SK-N-SH (cell line): ENCODE data around the gene FMNL1. TPM values are rescaled to one million over a fixed set of nuclear protein-coding genes. Genes with fewer than 3 reads are reported as not detected.

Source experiments
- CTCF ChIA-PET: fragments of 300-600, 350-600 bp; formaldehyde crosslinking; extraction: SDS; loops from one replicate; lab custom pipeline; 2021; lab: Yijun Ruan, JAX
- POLR2A ChIA-PET: fragments of 350-600 bp; sonication (Branson Sonifier 250); formaldehyde crosslinking; extraction: SDS; loops from one replicate; lab custom pipeline; 2020; ENCODE audit warnings: antibody characterized with exemption, inconsistent platforms; lab: Yijun Ruan, JAX
- DNase-seq: peaks from one replicate; pipeline ENCODE4 v3.0.0; 2012
- H2AFZ ChIP-seq: fragments of 200-600 bp; sonication (generic); 2 replicates; pipeline ENCODE4 v1.8.1; 2016; ENCODE audit warnings: antibody characterized with exemption, mild to moderate bottlenecking, low read depth
- H3F3A ChIP-seq: fragments of 200-600 bp; sonication (generic); replicated peaks from 2 replicates; pipeline ENCODE3; 2016; ENCODE audit warnings: antibody characterized with exemption, mild to moderate bottlenecking; ENCODE audit not compliant: insufficient read depth
- H3K27ac ChIP-seq, 2 experiments: fragments of 200-500 bp in 1 of 2; fragments of 200-600 bp in 1 of 2; sonication (Bioruptor generic) in 1 of 2; sonication (generic), shearing (Covaris generic) in 1 of 2; 2 replicates each; pipeline versions ENCODE4 v1.5.1 to v1.6.1; 2014 to 2016; ENCODE audit warnings: low read depth in 2 of 2, inconsistent platforms in 1 of 2, low read length in 1 of 2, mild to moderate bottlenecking in 1 of 2, mixed read lengths in 1 of 2
- H3K27me3 ChIP-seq: fragments of 200-600 bp; sonication (generic), shearing (Covaris generic); 2 replicates; pipeline ENCODE4 v1.6.1; 2016; ENCODE audit warnings: mixed run types; ENCODE audit not compliant: insufficient read depth
- H3K36me3 ChIP-seq, 2 experiments: fragments of 200-500 bp in 1 of 2; fragments of 200-600 bp in 1 of 2; sonication (Bioruptor generic) in 1 of 2; sonication (generic) in 1 of 2; replicated peaks in 1 of 2; 2 replicates each; pipeline versions ENCODE3 to v1.5.1; 2014 to 2016; ENCODE audit warnings: low read length in 1 of 2, mild to moderate bottlenecking in 1 of 2; ENCODE audit not compliant: insufficient read depth in 2 of 2, control insufficient read depth in 1 of 2
- H3K4me1 ChIP-seq, 2 experiments: fragments of 200-500 bp in 1 of 2; fragments of 200-600 bp in 1 of 2; sonication (Bioruptor generic) in 1 of 2; sonication (generic), shearing (Covaris generic) in 1 of 2; 2 replicates each; pipeline versions ENCODE4 v1.5.1 to v1.6.1; 2014 to 2016; ENCODE audit warnings: low read depth in 1 of 2, low read length in 1 of 2, mixed run types in 1 of 2; ENCODE audit not compliant: insufficient read depth in 2 of 2, control insufficient read depth in 1 of 2
- H3K4me2 ChIP-seq: fragments of 200-600 bp; sonication (generic), shearing (Covaris generic); 2 replicates; pipeline ENCODE4 v1.6.1; 2017; ENCODE audit warnings: mixed run types
- H3K4me3 ChIP-seq, 2 experiments: fragments of 200-500 bp in 1 of 2; fragments of 200-600 bp in 1 of 2; sonication (Bioruptor generic) in 1 of 2; sonication (generic), shearing (Covaris generic) in 1 of 2; 2 replicates each; pipeline versions ENCODE4 v1.5.1 to v1.8.1; 2014 to 2016; ENCODE audit warnings: low read depth in 2 of 2, inconsistent platforms in 1 of 2, low read length in 1 of 2, mild to moderate bottlenecking in 1 of 2, mixed read lengths in 1 of 2, moderate library complexity in 1 of 2
- H3K79me2 ChIP-seq: fragments of 200-600 bp; sonication (generic); 2 replicates; pipeline ENCODE4 v1.8.1; 2017; ENCODE audit warnings: mild to moderate bottlenecking; ENCODE audit not compliant: insufficient read depth
- H3K9ac ChIP-seq: fragments of 200-600 bp; sonication (generic); 2 replicates; pipeline ENCODE4 v1.6.1; 2017; ENCODE audit warnings: mixed run types
- H3K9me2 ChIP-seq: fragments of 200-600 bp; sonication (generic); 2 replicates; pipeline ENCODE4 v1.6.1; 2017; ENCODE audit warnings: mixed run types
- H3K9me3 ChIP-seq: fragments of 200-600 bp; sonication (generic); 2 replicates; pipeline ENCODE4 v1.6.1; 2017; ENCODE audit warnings: mixed run types, mild to moderate bottlenecking, moderate library complexity
- H4K20me1 ChIP-seq: fragments of 200-600 bp; sonication (generic); 2 replicates; pipeline ENCODE4 v1.6.1; 2017; ENCODE audit warnings: mild to moderate bottlenecking, mixed run types; ENCODE audit not compliant: insufficient read depth
- CHD2 ChIP-seq: fragments of 150-350 bp; IDR thresholded peaks from 2 replicates; pipeline ENCODE4 v1.6.1; 2018; ENCODE audit warnings: low read length; ENCODE audit not compliant: partially characterized antibody
- CTCF ChIP-seq: fragments of 200-600 bp; sonication (generic); IDR thresholded peaks from 2 replicates; pipeline ENCODE4 v1.6.1; 2017; ENCODE audit warnings: antibody characterized with exemption, mild to moderate bottlenecking, moderate library complexity
- EP300 ChIP-seq, 2 experiments: IDR thresholded peaks; 2 replicates each; pipeline versions ENCODE4 v1.4.0 to v1.6.1; 2012; ENCODE audit warnings: borderline replicate concordance in 1 of 2, low read depth in 1 of 2, low read length in 1 of 2
- NFIC ChIP-seq: IDR thresholded peaks from 2 replicates; pipeline ENCODE4 v1.4.0; 2012; ENCODE audit warnings: borderline replicate concordance
- NRF1 ChIP-seq: IDR thresholded peaks from 2 replicates; pipeline ENCODE4 v1.6.1; 2012; ENCODE audit warnings: low read depth, mild to moderate bottlenecking, low read length
- PBX3 ChIP-seq: IDR thresholded peaks from 2 replicates; pipeline ENCODE4; 2012
- RAD21 ChIP-seq: IDR thresholded peaks from 2 replicates; pipeline ENCODE4 v1.6.1; 2012; ENCODE audit warnings: mild to moderate bottlenecking, low read length
- RCOR1 ChIP-seq: fragments of 150-350 bp; IDR thresholded peaks from 2 replicates; pipeline ENCODE4 v1.6.1; 2017; ENCODE audit warnings: antibody characterized with exemption, low read length
- RFX5 ChIP-seq: IDR thresholded peaks from 2 replicates; pipeline ENCODE4 v1.6.1; 2012; ENCODE audit warnings: mild to moderate bottlenecking, improper control_type of control experiment, low read length
- SMC3 ChIP-seq: IDR thresholded peaks from 2 replicates; pipeline ENCODE4 v1.6.1; 2012; ENCODE audit warnings: low read depth, low read length, improper control_type of control experiment
- TAF1 ChIP-seq: IDR thresholded peaks from 2 replicates; pipeline ENCODE4 v1.6.1; 2012; ENCODE audit warnings: low read depth, mild to moderate bottlenecking, low read length, moderate library complexity, borderline replicate concordance
- ZBTB33 ChIP-seq: IDR thresholded peaks from 2 replicates; pipeline ENCODE4 v1.4.0; 2012; ENCODE audit warnings: low read depth, borderline replicate concordance
- WGBS: methylation state at CpG from one replicate; pipeline ENCODE4 v1.1.6; 2017; ENCODE audit warnings: low lambda C conversion rate; 5-methylcytosine and 5-hydroxymethylcytosine counted together
- polyA plus RNA-seq, 3 experiments: library from polyadenylated mRNA; depleted of rRNA; stranded (reverse); fragments of >200 nt; gene quantifications; 2 replicates each; pipeline ENCODE4 v1.2.3, GENCODE V29; 2012
- TF ChIP-seq, protein P1 (sequence below): IDR thresholded peaks from 2 replicates; pipeline ENCODE4 v1.6.1; 2012; ENCODE audit warnings: mild to moderate bottlenecking, low read depth, low read length, moderate library complexity

Gene FMNL1
- polyA plus RNA-seq, 1 of the 3 experiments (the other 2 are of a cell fraction), result 2.8 TPM

GRCh38 chr17:45277216-45277849 is 55.6 kb downstream of the FMNL1 start:
- TF ChIP-seq NFIC, result peak; percentile 63; the same call in 1 of the 2 replicates
- peak; percentile 71 for TF ChIP-seq CTCF
- no peak for TF ChIP-seq ZBTB33
- no peak for TF ChIP-seq EP300 (IDR thresholded peaks at IDR 0.05; ENCODE audit: borderline replicate concordance in 1 of 2, low read depth in 1 of 2, low read length in 1 of 2)
- TF ChIP-seq RCOR1, result no peak
- peak; percentile 78 for TF ChIP-seq RAD21
- peak; percentile 85 for TF ChIP-seq SMC3
- no peak overlapping the region; a peak in 1 of 4 replicates for H3K4me3 ChIP-seq
- H4K20me1 ChIP-seq, result peaks cover 17% of the 10 kb centered on the region; the same call in 1 of the 2 replicates
- H3F3A ChIP-seq, result peaks cover 38% of the 10 kb centered on the region
- no peaks in the 10 kb centered on the region for H3K9me3 ChIP-seq
- CTCF ChIA-PET, result interaction anchor here (0.8 to 4.1 kb wide), 30 partner anchors 10 to 117 kb away, joined by 3 to 51 read pairs (median 4); partner anchors contain the start of genes FMNL1 and MAP3K14
- H3K27ac ChIP-seq, result peak overlapping the region in 1 of 2 experiments; percentile 63; a peak in 2 of 4 replicates
- POLR2A ChIA-PET, result interaction anchor here (1.1 to 1.4 kb wide), 3 partner anchors 34 to 107 kb away, joined by 3 to 4 read pairs (median 4); partner anchors contain the start of gene MAP3K14
- peak; percentile 67 for DNase-seq
- H2AFZ ChIP-seq, result no peak overlapping the region
- WGBS, result 38% methylated on average over 8 of the region's 16 CpGs
- H3K79me2 ChIP-seq, result peaks cover 4% of the 10 kb centered on the region; the same call in 1 of the 2 replicates
- no peaks in the 10 kb centered on the region for H3K27me3 ChIP-seq
- H3K4me1 ChIP-seq, result peaks cover 6% of the 10 kb centered on the region in 2 experiments; a peak in 2 of 4 replicates
- H3K9me2 ChIP-seq, result no peaks in the 10 kb centered on the region
- peaks cover 16 to 43% of the 10 kb centered on the region in 2 experiments for H3K36me3 ChIP-seq
- H3K9ac ChIP-seq, result no peak overlapping the region
- H3K4me2 ChIP-seq, result no peak overlapping the region; the same call in 1 of the 2 replicates

GRCh38 chr17:45277992-45278391 is 56.3 kb downstream of the FMNL1 start:
- Histone ChIP-seq H3K9ac (no peak overlapping the region), H3K4me2 (no peak overlapping the region), H3K79me2 (peaks cover 4% of the 10 kb centered on the region; the same call in 1 of the 2 replicates), H3K27me3 (no peaks in the 10 kb centered on the region), H2AFZ (no peak overlapping the region), H3K9me3 (no peaks in the 10 kb centered on the region), H4K20me1 (peaks cover 17% of the 10 kb centered on the region; the same call in 1 of the 2 replicates), H3K27ac (peak overlapping the region; percentile 12 to 63; a peak in 3 of 4 replicates), H3K4me1 (peaks cover 6% of the 10 kb centered on the region in 2 experiments; a peak in 2 of 4 replicates), H3K9me2 (no peaks in the 10 kb centered on the region), H3K36me3 (peaks cover 20 to 41% of the 10 kb centered on the region in 2 experiments), H3K4me3 (no peak overlapping the region), H3F3A (peaks cover 34% of the 10 kb centered on the region)
- WGBS, result 82% methylated on average over 7 of the region's 7 CpGs
- POLR2A ChIA-PET, result interaction anchor here (1.1 to 1.3 kb wide), 2 partner anchors 34 to 40 kb away, joined by 3 to 4 read pairs; partner anchors contain the start of gene MAP3K14
- CTCF ChIA-PET, result interaction anchor here (0.8 to 4.1 kb wide), 23 partner anchors 9 to 116 kb away, joined by 3 to 51 read pairs (median 5); partner anchors contain the start of genes FMNL1 and MAP3K14
- no peak for DNase-seq
- TF ChIP-seq TAF1 (no peak), RFX5 (no peak), PBX3 (no peak), CHD2 (no peak), CTCF (no peak), NRF1 (no peak)
- TF ChIP-seq, protein P1, sequence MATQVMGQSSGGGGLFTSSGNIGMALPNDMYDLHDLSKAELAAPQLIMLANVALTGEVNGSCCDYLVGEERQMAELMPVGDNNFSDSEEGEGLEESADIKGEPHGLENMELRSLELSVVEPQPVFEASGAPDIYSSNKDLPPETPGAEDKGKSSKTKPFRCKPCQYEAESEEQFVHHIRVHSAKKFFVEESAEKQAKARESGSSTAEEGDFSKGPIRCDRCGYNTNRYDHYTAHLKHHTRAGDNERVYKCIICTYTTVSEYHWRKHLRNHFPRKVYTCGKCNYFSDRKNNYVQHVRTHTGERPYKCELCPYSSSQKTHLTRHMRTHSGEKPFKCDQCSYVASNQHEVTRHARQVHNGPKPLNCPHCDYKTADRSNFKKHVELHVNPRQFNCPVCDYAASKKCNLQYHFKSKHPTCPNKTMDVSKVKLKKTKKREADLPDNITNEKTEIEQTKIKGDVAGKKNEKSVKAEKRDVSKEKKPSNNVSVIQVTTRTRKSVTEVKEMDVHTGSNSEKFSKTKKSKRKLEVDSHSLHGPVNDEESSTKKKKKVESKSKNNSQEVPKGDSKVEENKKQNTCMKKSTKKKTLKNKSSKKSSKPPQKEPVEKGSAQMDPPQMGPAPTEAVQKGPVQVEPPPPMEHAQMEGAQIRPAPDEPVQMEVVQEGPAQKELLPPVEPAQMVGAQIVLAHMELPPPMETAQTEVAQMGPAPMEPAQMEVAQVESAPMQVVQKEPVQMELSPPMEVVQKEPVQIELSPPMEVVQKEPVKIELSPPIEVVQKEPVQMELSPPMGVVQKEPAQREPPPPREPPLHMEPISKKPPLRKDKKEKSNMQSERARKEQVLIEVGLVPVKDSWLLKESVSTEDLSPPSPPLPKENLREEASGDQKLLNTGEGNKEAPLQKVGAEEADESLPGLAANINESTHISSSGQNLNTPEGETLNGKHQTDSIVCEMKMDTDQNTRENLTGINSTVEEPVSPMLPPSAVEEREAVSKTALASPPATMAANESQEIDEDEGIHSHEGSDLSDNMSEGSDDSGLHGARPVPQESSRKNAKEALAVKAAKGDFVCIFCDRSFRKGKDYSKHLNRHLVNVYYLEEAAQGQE, result no peak
